T-helper 2 cell treated with Interferon-gamma antibody and Interleukin-4, amounts not matched to agents 100 ng/mL and 5 ng/mL, for 36 hours (primary cell): ENCODE data around the gene SLC39A12. TPM values are rescaled to one million over a fixed set of nuclear protein-coding genes. Genes with fewer than 3 reads are reported as not detected.
"Not testable (repeated sequence)": the region's sequence is repeated elsewhere in the genome, so short reads cannot be mapped to it uniquely, and the experiment has no call there.

Experiments used
- intact Hi-C: fragments of 100-400 bp; cut with micrococcal nuclease; formaldehyde crosslinking; loops from one replicate; pipeline ENCODE4 v1.15.1; 2023
- total RNA-seq: library from RNA; stranded (reverse); gene quantifications from 2 replicates; pipeline ENCODE4 v1.2.3, GENCODE V29; 2022

SLC39A12 gene
- not detected in 2 replicates for total RNA-seq

- intact Hi-C loops, result no loop called here
Observed at GRCh38 chr10:17951868-17952371, at the start of gene SLC39A12. SLC39A12 (plus strand) TSS chr10:17951918; CDS start chr10:17953277, 1,359 bp downstream.

GRCh38 chr10:17904564-17904963, 47.2 kb upstream of the SLC39A12 start:
- intact Hi-C loops, result no loop called here

- intact Hi-C loops, result no loop called here
Observed at GRCh38 chr10:17905491-17905890, 46.2 kb upstream of the SLC39A12 start.

GRCh38 chr10:17906002-17906401, 45.7 kb upstream of the SLC39A12 start:
- intact Hi-C loops, result no loop called here

GRCh38 chr10:17907641-17908040, 44.1 kb upstream of the SLC39A12 start:
- intact Hi-C loops, result no loop called here

- intact Hi-C loops, result loop anchor here (5.0 kb wide), 1 partner anchor 327 kb away; no protein-coding TSS in a partner anchor
Observed at GRCh38 chr10:17910125-17910789, 41.5 kb upstream of the SLC39A12 start.

- intact Hi-C loops, result loop anchor here (5.0 kb wide), 1 partner anchor 325 kb away; no protein-coding TSS in a partner anchor
Observed at GRCh38 chr10:17912754-17913153, 39.0 kb upstream of the SLC39A12 start.

- intact Hi-C loops, result loop anchor here (5.0 kb wide), 1 partner anchor 324 kb away; no protein-coding TSS in a partner anchor
Observed at GRCh38 chr10:17913604-17914003, 38.1 kb upstream of the SLC39A12 start.

GRCh38 chr10:17914169-17915045, 37.3 kb upstream of the SLC39A12 start:
- intact Hi-C loops, result loop anchor here (5.0 kb wide), 1 partner anchor 323 kb away; no protein-coding TSS in a partner anchor

GRCh38 chr10:17915181-17915580, 36.5 kb upstream of the SLC39A12 start:
- intact Hi-C loops, result no loop called here

GRCh38 chr10:17918187-17918903, 33.4 kb upstream of the SLC39A12 start:
- intact Hi-C loops, result no loop called here

GRCh38 chr10:17921378-17921777, 30.3 kb upstream of the SLC39A12 start:
- intact Hi-C loops, result no loop called here

GRCh38 chr10:17923728-17924127, 28.0 kb upstream of the SLC39A12 start:
- intact Hi-C loops, result no loop called here

- intact Hi-C loops, result no loop called here
Observed at GRCh38 chr10:17943033-17943745, 8.5 kb upstream of the SLC39A12 start.

GRCh38 chr10:17950269-17950668, 1.4 kb upstream of the SLC39A12 start:
- intact Hi-C loops, result not testable (repeated sequence)

GRCh38 chr10:17950726-17951125, 992 bp upstream of the SLC39A12 start:
- intact Hi-C loops, result no loop called here

GRCh38 chr10:17954372-17954771, 2.7 kb downstream of the SLC39A12 start:
- intact Hi-C loops, result not testable (repeated sequence)

GRCh38 chr10:17954861-17955260, 3.1 kb downstream of the SLC39A12 start:
- intact Hi-C loops, result no loop called here

GRCh38 chr10:17958049-17958448, 6.3 kb downstream of the SLC39A12 start:
- intact Hi-C loops, result no loop called here

GRCh38 chr10:17959870-17960269, 8.2 kb downstream of the SLC39A12 start:
- intact Hi-C loops, result no loop called here
